ENCODE measurements around the gene GDI2.

Gene GDI2

DNA sequence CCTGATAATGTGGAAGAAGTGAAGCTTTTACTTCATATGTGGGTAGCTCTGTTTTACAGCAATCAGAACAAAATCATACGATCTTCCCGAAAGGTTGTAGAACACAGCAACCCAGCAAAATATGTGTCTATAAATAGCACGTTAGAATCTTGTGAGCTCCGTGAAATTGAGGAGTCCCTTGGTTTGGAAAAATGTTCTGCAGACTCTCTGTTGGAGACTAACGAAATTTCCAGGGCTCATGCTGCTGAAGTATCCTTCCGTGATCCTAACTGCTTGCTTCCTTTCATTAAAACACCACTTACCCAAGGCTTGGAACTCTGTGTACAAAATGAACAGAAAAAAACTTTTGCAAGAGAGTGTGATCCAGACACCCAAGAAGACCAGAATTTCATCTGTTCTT lies 71.1 kb downstream of the GDI2 start:
- DNase-seq (ENCODE audit: low read depth, low spot score) = no peak

DNA sequence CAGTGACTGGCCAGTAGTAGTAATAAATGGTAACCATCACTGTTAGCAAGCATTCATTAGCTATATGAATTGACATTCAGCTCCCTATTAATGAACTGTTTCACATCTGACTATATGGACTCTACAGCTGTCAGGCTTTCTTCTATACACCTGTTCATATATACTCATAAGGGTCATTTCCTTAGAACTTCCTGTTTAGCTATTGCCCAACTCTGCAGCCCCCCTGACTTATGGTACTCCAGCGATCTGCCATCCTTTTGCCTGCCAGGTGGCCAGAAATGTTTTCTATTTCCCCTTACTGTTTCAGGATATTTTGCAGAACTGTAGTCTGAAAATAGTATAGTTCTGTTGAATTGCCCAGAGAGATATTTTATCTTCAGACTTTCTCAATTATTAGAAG lies 72.0 kb downstream of the GDI2 start:
- DNase-seq (ENCODE audit: low read depth, low spot score) = no peak

DNA sequence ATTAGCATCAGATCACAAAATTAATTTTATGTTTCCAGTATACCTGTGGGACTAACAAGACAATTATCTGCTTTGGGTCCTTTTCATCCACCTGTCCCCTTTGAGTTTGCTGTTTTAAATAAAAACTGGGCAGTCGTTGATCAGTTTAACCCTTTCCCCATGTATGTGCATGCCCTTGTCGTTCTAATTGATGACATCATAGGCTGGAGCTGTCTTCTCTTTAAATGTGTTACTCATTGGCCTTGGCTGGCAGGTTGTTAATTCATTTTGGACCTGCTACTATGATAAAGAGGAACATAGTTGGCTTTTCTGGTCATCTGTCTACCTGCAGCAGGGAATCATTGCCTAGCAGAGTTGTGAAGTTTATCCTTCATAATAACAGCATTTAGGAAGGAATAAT lies 74.8 kb downstream of the GDI2 start:
- DNase-seq (ENCODE audit: low read depth, low spot score) = no peak

DNA sequence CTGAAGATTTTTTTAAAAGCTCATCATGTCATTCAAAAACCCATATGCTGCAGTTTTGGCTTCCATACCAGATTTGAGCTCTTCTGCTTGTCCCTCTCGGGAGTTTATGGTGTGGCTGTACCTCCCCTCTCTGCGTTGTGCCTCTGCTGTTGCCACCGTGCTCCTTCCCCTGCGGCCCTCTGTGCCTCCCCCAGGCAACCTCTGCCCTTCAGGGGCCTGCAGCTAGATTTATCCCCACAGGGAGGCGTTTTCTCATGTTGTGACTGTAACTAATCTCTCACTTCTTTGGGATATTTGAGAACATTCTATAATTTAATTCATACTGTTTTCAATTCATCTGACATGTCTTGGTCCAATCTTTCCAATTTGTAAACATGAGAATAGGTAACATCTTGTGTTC lies 75.9 kb downstream of the GDI2 start:
- DNase-seq (ENCODE audit: low read depth, low spot score) = no peak

DNA sequence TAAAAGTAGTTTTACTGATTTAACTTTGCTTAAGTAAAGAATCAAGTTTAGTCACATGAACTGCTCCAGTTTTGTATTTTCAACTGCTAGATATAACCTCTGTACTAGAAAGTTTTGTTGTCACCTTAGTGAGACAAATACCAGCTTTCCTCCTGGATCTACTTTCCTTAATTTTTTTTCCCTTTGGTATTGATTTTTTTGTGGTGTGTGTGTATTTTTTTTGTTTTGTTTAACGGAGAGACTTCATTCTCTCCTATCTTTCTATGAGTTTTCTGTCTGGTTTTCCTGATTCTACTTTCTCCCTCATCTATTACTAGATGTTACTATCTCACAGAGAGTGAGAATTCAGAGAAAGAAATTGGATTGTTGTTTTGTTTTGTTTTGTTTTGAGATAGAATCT lies 76.6 kb downstream of the GDI2 start:
- no peak for DNase-seq (ENCODE audit: low read depth, low spot score)

DNA sequence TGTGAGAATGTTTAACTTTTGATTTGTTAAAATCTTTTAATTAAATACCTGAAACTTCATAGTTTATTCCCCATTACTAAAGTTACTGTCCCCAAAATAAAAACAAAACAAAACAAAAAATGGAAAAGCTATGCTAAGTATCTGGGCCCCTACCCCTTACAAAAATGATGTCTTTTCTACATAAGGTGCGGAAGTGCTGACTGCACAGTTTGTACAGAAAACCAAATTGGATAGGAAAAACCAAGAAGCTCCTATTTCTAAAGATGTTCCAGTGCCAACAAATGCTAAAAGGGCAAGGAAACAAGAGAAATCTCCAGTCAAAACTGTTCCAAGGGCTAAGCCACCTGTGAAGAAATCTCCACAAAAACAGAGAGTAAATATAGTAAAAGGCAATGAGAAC lies 78.1 kb downstream of the GDI2 start:
- DNase-seq (ENCODE audit: low read depth, low spot score) = no peak

DNA sequence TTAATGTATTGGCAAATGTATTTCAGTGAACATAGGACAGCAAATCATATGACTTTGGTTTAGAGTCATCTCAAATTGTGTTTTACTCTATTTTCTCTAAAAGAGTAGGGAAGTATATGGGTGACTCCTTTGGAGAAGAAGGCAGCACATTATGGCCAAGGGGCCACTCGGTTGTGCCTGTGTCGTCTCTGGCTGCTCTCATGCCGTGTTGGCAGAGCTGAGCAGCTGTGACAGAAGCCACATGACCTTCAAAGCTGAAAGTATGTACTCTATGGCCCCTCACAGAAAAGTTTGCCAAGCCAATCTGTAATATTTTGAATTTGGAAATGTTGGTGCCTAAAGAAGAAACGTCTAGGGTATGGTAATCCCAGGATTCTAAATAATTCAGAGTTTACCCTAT lies 81.1 kb downstream of the GDI2 start:
- no peak for DNase-seq (ENCODE audit: low read depth, low spot score)

DNA sequence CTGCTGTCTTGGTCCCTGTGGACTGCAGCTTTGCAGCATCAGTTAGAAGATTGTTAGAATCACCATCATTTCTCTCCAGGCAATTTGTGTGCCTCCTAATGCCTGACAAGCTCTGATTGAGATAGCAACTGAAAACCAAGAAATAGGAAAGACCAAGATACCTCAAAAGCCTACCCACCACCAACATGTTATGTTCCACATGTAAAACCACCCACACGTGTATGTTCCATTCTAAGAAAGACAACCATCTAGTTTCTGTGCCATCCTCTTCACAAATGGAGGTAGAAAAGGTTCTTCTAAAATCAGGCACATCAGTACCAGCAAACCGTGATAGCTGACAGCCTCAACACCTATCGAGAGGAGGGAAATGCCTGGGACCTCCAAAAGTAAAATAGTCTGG lies 81.7 kb downstream of the GDI2 start:
- DNase-seq (ENCODE audit: low read depth, low spot score) = no peak

DNA sequence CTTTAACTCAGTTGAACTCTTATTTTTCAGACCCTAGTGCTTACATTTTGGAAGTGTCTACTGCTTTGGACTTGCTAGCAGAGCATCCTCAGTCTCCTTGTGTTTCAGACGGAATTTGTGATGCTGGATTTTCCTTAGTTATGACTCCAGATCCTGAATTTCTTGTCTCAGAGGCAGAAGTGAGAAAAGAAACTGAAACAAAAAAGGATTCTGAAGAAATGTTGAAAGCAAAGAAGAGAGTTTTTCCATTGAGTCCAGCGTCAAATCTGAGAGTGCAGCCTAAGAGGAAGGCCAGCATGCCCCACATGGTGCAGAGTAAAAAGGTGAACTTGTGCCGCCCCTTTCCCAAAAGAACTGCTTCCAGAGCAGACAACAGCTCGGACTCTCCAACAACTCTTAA lies 82.5 kb downstream of the GDI2 start:
- no peak for DNase-seq (ENCODE audit: low read depth, low spot score)

DNA sequence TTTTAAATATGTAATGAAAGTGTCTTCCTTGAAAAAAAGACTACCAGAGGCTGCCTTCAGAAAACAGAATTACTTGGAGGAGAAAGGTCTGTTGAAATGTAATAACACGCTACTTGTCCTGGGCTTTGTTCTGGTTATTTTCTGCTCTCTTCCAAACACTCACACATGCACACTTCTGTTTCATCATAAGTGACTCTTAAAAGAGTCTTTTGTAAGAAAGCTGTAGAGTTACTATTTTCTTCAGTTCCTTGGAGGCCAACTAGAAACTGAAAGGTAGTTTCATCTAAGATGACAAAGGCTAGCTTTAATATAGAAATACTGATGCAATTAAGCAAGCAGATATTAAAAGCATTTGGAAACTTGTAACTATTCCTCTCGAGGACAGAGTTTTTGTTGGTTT lies 89.5 kb downstream of the GDI2 start:
- no peak for DNase-seq (ENCODE audit: low read depth, low spot score)

DNA sequence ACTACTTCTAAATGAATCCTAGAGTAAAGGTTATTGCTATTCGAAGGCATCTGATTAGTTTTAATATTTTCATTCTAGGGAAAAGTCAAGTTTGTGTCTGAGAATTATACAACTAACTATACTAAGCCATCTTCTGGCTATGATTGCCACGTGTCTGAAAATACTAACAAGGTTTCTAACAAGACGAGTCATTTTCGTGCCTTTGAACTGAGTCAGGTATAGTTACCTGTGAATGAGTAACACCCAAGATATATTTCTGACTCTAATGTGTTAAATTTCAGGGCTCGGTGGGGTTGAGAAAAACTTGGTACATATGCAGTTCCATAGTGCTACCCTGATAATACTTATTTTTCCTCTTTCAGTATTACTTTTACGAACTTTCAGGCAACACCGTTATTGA lies 93.1 kb downstream of the GDI2 start:
- DNase-seq (ENCODE audit: low read depth, low spot score) = no peak

DNA sequence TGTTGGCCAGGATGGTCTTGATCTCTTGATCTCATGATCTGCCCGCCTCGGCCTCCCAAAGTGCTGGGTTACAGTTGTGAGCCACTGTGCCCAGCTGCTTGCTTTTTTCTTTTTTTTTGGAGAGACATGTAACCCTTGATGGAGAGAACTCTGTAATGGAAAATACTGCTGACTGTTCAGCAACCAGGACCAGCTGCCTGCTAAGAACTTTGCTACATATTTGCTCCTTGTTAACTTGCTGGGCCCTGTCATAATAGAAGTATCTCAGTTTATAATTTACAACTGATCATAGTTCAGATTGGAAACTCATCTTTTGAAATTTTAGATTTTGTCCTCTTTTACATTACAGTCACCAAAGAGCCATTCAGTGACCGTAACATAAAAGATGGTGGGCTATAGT lies 93.7 kb downstream of the GDI2 start:
- DNase-seq (ENCODE audit: low read depth, low spot score) = no peak

All from activated CD4-positive, CD25-positive, alpha-beta regulatory T cell treated with anti-CD3 and anti-CD28 coated beads, Interleukin-2, amount 50 U/mL, for 16 hours (primary cell).